Vagina (tissue), 2 donors: ENCODE results near the gene PSMC3. TPM values are rescaled to one million over a fixed set of nuclear protein-coding genes. Genes with fewer than 3 reads are reported as not detected.

Experiments used
- DNase-seq, 2 donors: peaks; one replicate each; pipeline ENCODE4 v3.0.0-alpha.2; 2017; ENCODE audit errors: extremely low spot score in 2 of 2
- H3K27ac ChIP-seq: fragments of 200-600 bp; sonication (generic); one replicate; pipeline ENCODE4 v1.5.1; 2019
- H3K27me3 ChIP-seq: fragments of 200-600 bp; sonication (generic); one replicate; pipeline ENCODE4 v1.5.1; 2019
- H3K36me3 ChIP-seq, 2 donors: fragments of 200-600 bp; sonication (generic); one replicate each; pipeline ENCODE4 v1.5.1; 2017 to 2019
- H3K4me1 ChIP-seq: fragments of 200-600 bp; sonication (generic); one replicate; pipeline ENCODE4 v1.5.1; 2019
- H3K4me3 ChIP-seq, 2 donors: fragments of 200-600 bp; sonication (generic); 1 replicate in 1 of 2; 2 replicates in 1 of 2; pipeline ENCODE4 v1.5.1; 2016 to 2019
- H3K9me3 ChIP-seq: fragments of 200-600 bp; sonication (generic); one replicate; pipeline ENCODE4 v1.5.1; 2019
- CTCF ChIP-seq, 3 experiments: fragments of 450-650 bp in 2 of 3; fragments of 200-600 bp in 1 of 3; sonication (generic) in 1 of 3; IDR thresholded peaks; one replicate each; pipeline ENCODE4 v1.5.1; 2017 to 2019; ENCODE audit warnings: antibody characterized with exemption in 3 of 3, mild to moderate bottlenecking in 2 of 3, moderate library complexity in 2 of 3
- POLR2A ChIP-seq, 2 donors: fragments of 450-650 bp; IDR thresholded peaks; one replicate each; pipeline ENCODE4 v1.6.1; 2017; ENCODE audit warnings: antibody characterized with exemption in 2 of 2, mild to moderate bottlenecking in 2 of 2, moderate library complexity in 2 of 2
- POLR2AphosphoS5 ChIP-seq, 2 donors: sonication (generic); formaldehyde crosslinking; IDR thresholded peaks; one replicate each; pipeline ENCODE4 v1.9.0; 2017; ENCODE audit warnings: antibody characterized with exemption in 2 of 2, mild to moderate bottlenecking in 2 of 2, low read depth in 1 of 2; ENCODE audit not compliant: insufficient read depth in 1 of 2
- intact Hi-C: fragments of 100-400 bp; cut with DNase I; formaldehyde crosslinking; loops from one replicate; pipeline ENCODE4 v1.15.1; 2023
- total RNA-seq: library from RNA; depleted of rRNA; stranded (reverse); fragments of >200 nt; gene quantifications from one replicate; pipeline ENCODE4 v1.2.3, GENCODE V29; 2016

Gene PSMC3
- total RNA-seq, 1 donor from 2014 or later = 89.6 TPM

- TF ChIP-seq CTCF (IDR thresholded peaks at IDR 0.05) = no peak
- peak in 1 of 2 donors; percentile 10 for TF ChIP-seq POLR2AphosphoS5 (IDR thresholded peaks at IDR 0.05; ENCODE audit: insufficient read depth in 1 of 2, low read depth in 1 of 2)
- no peak for TF ChIP-seq POLR2A (IDR thresholded peaks at IDR 0.05)
- Histone ChIP-seq H3K27ac (peak within 1 kb of the TSS; percentile 27), H3K4me3 (peak within 1 kb of the TSS in 1 of 2 donors; percentile 29), H3K36me3 (no peaks in the 10 kb centered on the region), H3K9me3 (no peaks in the 10 kb centered on the region), H3K27me3 (no peaks in the 10 kb centered on the region), H3K4me1 (no peaks in the 10 kb centered on the region)
- DNase-seq = no peak
- intact Hi-C loops = loop anchor here (5.0 to 10.0 kb wide), 2 partner anchors 74 to 237 kb away; no protein-coding TSS in a partner anchor
Observed at GRCh38 chr11:47378010-47378835, 48.0 kb downstream of the PSMC3 start, which contains the start of gene SPI1. TSS of gene SPI1 (minus strand) at chr11:47378547. CDS start at chr11:47378353, 194 bp downstream.

GRCh38 chr11:47377571-47378009, 48.6 kb downstream of the PSMC3 start:
- H3K4me1 ChIP-seq = no peaks in the 10 kb centered on the region
- peak overlapping the region; percentile 27 for H3K27ac ChIP-seq
- no peaks in the 10 kb centered on the region for H3K36me3 ChIP-seq
- intact Hi-C loops = loop anchor here (5.0 to 10.0 kb wide), 2 partner anchors 75 to 237 kb away; no protein-coding TSS in a partner anchor
- no peak for DNase-seq
- peak overlapping the region in 1 of 2 donors; percentile 29 for H3K4me3 ChIP-seq
- no peaks in the 10 kb centered on the region for H3K27me3 ChIP-seq
- TF ChIP-seq POLR2A (IDR thresholded peaks at IDR 0.05) (no peak), POLR2AphosphoS5 (IDR thresholded peaks at IDR 0.05; ENCODE audit: insufficient read depth in 1 of 2, low read depth in 1 of 2) (no peak), CTCF (IDR thresholded peaks at IDR 0.05) (no peak)
- no peaks in the 10 kb centered on the region for H3K9me3 ChIP-seq

GRCh38 chr11:47376525-47377371, 49.5 kb downstream of the PSMC3 start:
- TF ChIP-seq CTCF (IDR thresholded peaks at IDR 0.05) = no peak
- TF ChIP-seq POLR2A (IDR thresholded peaks at IDR 0.05) = no peak
- TF ChIP-seq POLR2AphosphoS5 (IDR thresholded peaks at IDR 0.05; ENCODE audit: insufficient read depth in 1 of 2, low read depth in 1 of 2) = no peak
- no peaks in the 10 kb centered on the region for H3K4me1 ChIP-seq
- H3K9me3 ChIP-seq = no peaks in the 10 kb centered on the region
- H3K27ac ChIP-seq = no peak overlapping the region
- DNase-seq = no peak
- H3K4me3 ChIP-seq = peak overlapping the region in 1 of 2 donors; percentile 8
- H3K27me3 ChIP-seq = no peaks in the 10 kb centered on the region
- intact Hi-C loops = loop anchor here (5.0 to 10.0 kb wide), 2 partner anchors 76 to 238 kb away; no protein-coding TSS in a partner anchor
- no peaks in the 10 kb centered on the region for H3K36me3 ChIP-seq

- TF ChIP-seq CTCF (IDR thresholded peaks at IDR 0.05) = no peak
- TF ChIP-seq POLR2A (IDR thresholded peaks at IDR 0.05) = no peak
- TF ChIP-seq POLR2AphosphoS5 (IDR thresholded peaks at IDR 0.05; ENCODE audit: insufficient read depth in 1 of 2, low read depth in 1 of 2) = no peak
- Histone ChIP-seq H3K27me3 (no peaks in the 10 kb centered on the region), H3K9me3 (no peaks in the 10 kb centered on the region), H3K4me3 (peak overlapping the region in 1 of 2 donors; percentile 2), H3K4me1 (no peaks in the 10 kb centered on the region), H3K36me3 (no peaks in the 10 kb centered on the region), H3K27ac (no peak overlapping the region)
- intact Hi-C loops = loop anchor here (5.0 to 10.0 kb wide), 2 partner anchors 76 to 239 kb away; no protein-coding TSS in a partner anchor
- DNase-seq = no peak
Observed at GRCh38 chr11:47376107-47376524, 50.1 kb downstream of the PSMC3 start.
